ENCODE results near the gene PARVA.
A peak's percentile ranks its signal among the peaks of the same experiment; 100 is the strongest.

PARVA gene

GRCh38 chr11:12480401-12480800 is 103.0 kb downstream of the PARVA start:
- H3K27me3 ChIP-seq (ENCODE audit: control insufficient read depth, insufficient read depth, low read length): no peaks in the 10 kb centered on the region
- no peak overlapping the region for H3K27ac ChIP-seq (ENCODE audit: low read depth, low read length)
- peaks cover 5% of the 10 kb centered on the region for H3K4me1 ChIP-seq (ENCODE audit: control insufficient read depth, insufficient read depth, low read length)
- peaks cover 15% of the 10 kb centered on the region for H3K36me3 ChIP-seq (ENCODE audit: control insufficient read depth, insufficient read depth, low read length)
- H3K4me3 ChIP-seq (ENCODE audit: low read length): no peak overlapping the region
- no peak overlapping the region for H3K9ac ChIP-seq (ENCODE audit: low read length)

GRCh38 chr11:12482839-12483238 is 105.5 kb downstream of the PARVA start:
- Histone ChIP-seq H3K9ac (ENCODE audit: low read length) (no peak overlapping the region), H3K27ac (ENCODE audit: low read depth, low read length) (peak overlapping the region; percentile 55), H3K27me3 (ENCODE audit: control insufficient read depth, insufficient read depth, low read length) (no peaks in the 10 kb centered on the region), H3K4me3 (ENCODE audit: low read length) (no peak overlapping the region), H3K4me1 (ENCODE audit: control insufficient read depth, insufficient read depth, low read length) (peaks cover 5% of the 10 kb centered on the region), H3K36me3 (ENCODE audit: control insufficient read depth, insufficient read depth, low read length) (peaks cover 8% of the 10 kb centered on the region)

DNA sequence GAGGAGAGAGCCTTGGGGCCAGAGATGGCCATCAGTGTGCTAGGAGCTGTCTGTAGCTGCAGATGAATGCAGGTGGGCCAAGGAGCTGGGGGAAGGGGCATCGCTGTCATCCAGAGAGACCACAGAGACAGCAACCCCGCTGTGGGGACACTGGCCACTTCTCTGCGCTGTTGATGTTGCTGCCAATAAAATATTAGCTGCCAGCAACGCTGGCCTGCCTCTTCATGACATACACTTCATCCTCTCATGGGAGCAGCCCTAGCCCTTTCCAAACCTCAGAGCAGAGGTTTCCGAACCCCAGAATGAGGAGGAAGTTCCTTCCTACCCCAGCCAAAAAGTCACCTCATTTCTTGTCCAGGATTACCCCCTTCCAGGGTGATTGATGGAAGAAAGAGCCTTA is 106.2 kb downstream of the PARVA start:
- peak overlapping the region; percentile 55 for H3K27ac ChIP-seq (ENCODE audit: low read depth, low read length)
- H3K36me3 ChIP-seq (ENCODE audit: control insufficient read depth, insufficient read depth, low read length): peaks cover 8% of the 10 kb centered on the region
- H3K9ac ChIP-seq (ENCODE audit: low read length): no peak overlapping the region
- peaks cover 5% of the 10 kb centered on the region for H3K4me1 ChIP-seq (ENCODE audit: control insufficient read depth, insufficient read depth, low read length)
- H3K27me3 ChIP-seq (ENCODE audit: control insufficient read depth, insufficient read depth, low read length): no peaks in the 10 kb centered on the region
- H3K4me3 ChIP-seq (ENCODE audit: low read length): no peak overlapping the region

DNA sequence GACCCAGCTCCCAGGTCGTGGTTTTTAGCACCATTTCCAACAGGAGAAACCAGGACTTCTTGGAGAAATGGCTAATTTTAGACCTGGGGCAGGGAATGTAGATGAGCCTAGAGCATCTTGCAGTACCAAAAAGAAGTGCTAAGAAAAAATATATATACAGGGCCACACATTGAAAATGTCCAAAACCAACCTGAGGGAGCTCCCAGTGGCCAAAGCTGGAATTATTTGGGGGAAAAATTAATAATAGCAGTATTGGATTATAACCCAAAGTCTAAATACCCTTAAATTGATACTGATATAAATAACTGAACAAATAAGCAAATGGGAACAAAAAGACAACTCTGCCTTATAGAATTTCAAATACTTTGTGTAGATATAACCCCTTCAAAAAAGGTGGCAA is 108.0 kb downstream of the PARVA start:
- Histone ChIP-seq H3K27ac (ENCODE audit: low read depth, low read length) (no peak overlapping the region), H3K27me3 (ENCODE audit: control insufficient read depth, insufficient read depth, low read length) (no peaks in the 10 kb centered on the region), H3K4me1 (ENCODE audit: control insufficient read depth, insufficient read depth, low read length) (peaks cover 5% of the 10 kb centered on the region), H3K36me3 (ENCODE audit: control insufficient read depth, insufficient read depth, low read length) (peaks cover 6% of the 10 kb centered on the region), H3K9ac (ENCODE audit: low read length) (no peak overlapping the region), H3K4me3 (ENCODE audit: low read length) (no peak overlapping the region)

GRCh38 chr11:12489246-12489772 is 111.9 kb downstream of the PARVA start:
- H3K4me3 ChIP-seq (ENCODE audit: low read length): no peak overlapping the region
- no peaks in the 10 kb centered on the region for H3K27me3 ChIP-seq (ENCODE audit: control insufficient read depth, insufficient read depth, low read length)
- H3K4me1 ChIP-seq (ENCODE audit: control insufficient read depth, insufficient read depth, low read length): no peaks in the 10 kb centered on the region
- H3K9ac ChIP-seq (ENCODE audit: low read length): no peak overlapping the region
- H3K27ac ChIP-seq (ENCODE audit: low read depth, low read length): no peak overlapping the region
- H3K36me3 ChIP-seq (ENCODE audit: control insufficient read depth, insufficient read depth, low read length): no peaks in the 10 kb centered on the region

DNA sequence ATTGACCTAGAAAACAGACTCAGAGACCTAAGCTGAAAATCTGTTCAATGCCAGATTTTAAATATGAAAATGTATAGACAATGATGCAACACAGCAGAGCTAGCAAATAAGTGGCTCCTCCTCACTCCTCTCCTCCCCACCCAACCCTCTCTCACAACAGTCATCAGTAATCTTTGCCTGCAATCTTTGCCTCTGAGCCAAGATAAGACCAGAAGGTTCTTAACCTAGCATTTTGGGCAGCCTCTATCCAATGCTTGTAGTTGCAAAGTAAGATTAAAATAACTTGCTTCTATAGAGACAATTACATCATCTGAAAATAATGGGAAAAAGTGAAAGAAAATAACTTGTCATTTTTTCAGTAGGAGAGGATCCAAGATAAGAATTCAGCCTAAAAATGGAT is 117.3 kb downstream of the PARVA start:
- H3K4me1 ChIP-seq (ENCODE audit: control insufficient read depth, insufficient read depth, low read length): no peaks in the 10 kb centered on the region
- H3K4me3 ChIP-seq (ENCODE audit: low read length): no peak overlapping the region
- H3K27me3 ChIP-seq (ENCODE audit: control insufficient read depth, insufficient read depth, low read length): no peaks in the 10 kb centered on the region
- H3K9ac ChIP-seq (ENCODE audit: low read length): no peak overlapping the region
- H3K27ac ChIP-seq (ENCODE audit: low read depth, low read length): no peak overlapping the region
- peaks cover 3% of the 10 kb centered on the region for H3K36me3 ChIP-seq (ENCODE audit: control insufficient read depth, insufficient read depth, low read length)

GRCh38 chr11:12496181-12497025 is 119.0 kb downstream of the PARVA start:
- H3K36me3 ChIP-seq (ENCODE audit: control insufficient read depth, insufficient read depth, low read length): peaks cover 3% of the 10 kb centered on the region
- H3K9ac ChIP-seq (ENCODE audit: low read length): no peak overlapping the region
- H3K27ac ChIP-seq (ENCODE audit: low read depth, low read length): no peak overlapping the region
- H3K27me3 ChIP-seq (ENCODE audit: control insufficient read depth, insufficient read depth, low read length): no peaks in the 10 kb centered on the region
- H3K4me1 ChIP-seq (ENCODE audit: control insufficient read depth, insufficient read depth, low read length): no peaks in the 10 kb centered on the region
- no peak overlapping the region for H3K4me3 ChIP-seq (ENCODE audit: low read length)

- H3K9ac ChIP-seq (ENCODE audit: low read length): no peak overlapping the region
- no peaks in the 10 kb centered on the region for H3K27me3 ChIP-seq (ENCODE audit: control insufficient read depth, insufficient read depth, low read length)
- H3K4me3 ChIP-seq (ENCODE audit: low read length): no peak overlapping the region
- H3K4me1 ChIP-seq (ENCODE audit: control insufficient read depth, insufficient read depth, low read length): no peaks in the 10 kb centered on the region
- H3K36me3 ChIP-seq (ENCODE audit: control insufficient read depth, insufficient read depth, low read length): peaks cover 3% of the 10 kb centered on the region
- no peak overlapping the region for H3K27ac ChIP-seq (ENCODE audit: low read depth, low read length)
Measured at GRCh38 chr11:12497431-12497830, 120.1 kb downstream of the PARVA start.

- Histone ChIP-seq H3K27ac (ENCODE audit: low read depth, low read length) (no peak overlapping the region), H3K27me3 (ENCODE audit: control insufficient read depth, insufficient read depth, low read length) (no peaks in the 10 kb centered on the region), H3K36me3 (ENCODE audit: control insufficient read depth, insufficient read depth, low read length) (peaks cover 3% of the 10 kb centered on the region), H3K4me3 (ENCODE audit: low read length) (no peak overlapping the region), H3K4me1 (ENCODE audit: control insufficient read depth, insufficient read depth, low read length) (no peaks in the 10 kb centered on the region), H3K9ac (ENCODE audit: low read length) (no peak overlapping the region)
Measured at GRCh38 chr11:12499071-12499470, 121.7 kb downstream of the PARVA start.

- no peaks in the 10 kb centered on the region for H3K4me1 ChIP-seq (ENCODE audit: control insufficient read depth, insufficient read depth, low read length)
- no peak overlapping the region for H3K4me3 ChIP-seq (ENCODE audit: low read length)
- no peak overlapping the region for H3K27ac ChIP-seq (ENCODE audit: low read depth, low read length)
- H3K27me3 ChIP-seq (ENCODE audit: control insufficient read depth, insufficient read depth, low read length): no peaks in the 10 kb centered on the region
- H3K36me3 ChIP-seq (ENCODE audit: control insufficient read depth, insufficient read depth, low read length): peaks cover 8% of the 10 kb centered on the region
- no peak overlapping the region for H3K9ac ChIP-seq (ENCODE audit: low read length)
Measured at GRCh38 chr11:12502046-12502445, 124.7 kb downstream of the PARVA start.

DNA sequence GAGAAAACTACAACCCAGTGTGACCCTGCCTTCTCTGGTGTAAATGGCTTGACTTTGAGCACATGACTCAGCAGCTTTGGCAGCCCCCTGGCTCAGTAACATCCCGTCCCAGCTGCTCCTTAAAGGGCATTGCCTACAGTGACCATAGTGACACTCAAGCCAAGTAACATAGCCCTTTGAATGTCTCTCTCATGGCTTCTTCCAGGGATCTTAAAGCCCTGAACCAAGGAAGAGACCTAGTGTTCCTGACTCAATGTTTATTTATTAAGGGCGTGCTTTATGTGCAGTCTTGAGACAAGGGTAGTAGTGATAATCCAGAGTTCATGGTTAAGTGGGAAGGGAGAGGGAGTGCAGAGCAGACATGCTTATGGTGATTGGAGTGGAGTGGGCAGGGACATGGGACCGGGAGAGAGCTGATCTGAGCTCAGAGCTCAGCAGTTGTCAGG is 125.7 kb downstream of the PARVA start:
- no peaks in the 10 kb centered on the region for H3K27me3 ChIP-seq (ENCODE audit: control insufficient read depth, insufficient read depth, low read length)
- H3K27ac ChIP-seq (ENCODE audit: low read depth, low read length): peak overlapping the region; percentile 33
- no peak overlapping the region for H3K4me3 ChIP-seq (ENCODE audit: low read length)
- H3K36me3 ChIP-seq (ENCODE audit: control insufficient read depth, insufficient read depth, low read length): peaks cover 8% of the 10 kb centered on the region
- no peak overlapping the region for H3K9ac ChIP-seq (ENCODE audit: low read length)
- H3K4me1 ChIP-seq (ENCODE audit: control insufficient read depth, insufficient read depth, low read length): peaks cover 2% of the 10 kb centered on the region

DNA sequence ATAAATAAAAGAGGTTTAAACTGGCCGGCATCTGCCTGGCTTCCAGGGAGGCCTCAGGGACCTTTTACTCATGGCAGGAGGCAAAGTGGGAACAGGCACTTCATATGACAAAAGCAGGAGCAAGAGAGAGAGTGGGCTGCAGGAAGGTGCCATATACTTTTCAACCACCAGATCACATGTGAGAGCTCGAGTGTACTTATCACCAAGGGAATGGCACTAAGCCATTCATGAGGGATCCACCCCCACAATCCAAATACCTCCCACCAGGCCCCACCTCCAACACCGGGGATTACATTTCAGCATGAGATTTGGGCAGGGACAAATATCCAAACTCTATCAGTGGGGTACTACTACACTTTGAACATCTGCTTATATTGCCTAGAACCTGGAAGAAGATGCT is 126.5 kb downstream of the PARVA start:
- Histone ChIP-seq H3K4me3 (ENCODE audit: low read length) (no peak overlapping the region), H3K27me3 (ENCODE audit: control insufficient read depth, insufficient read depth, low read length) (no peaks in the 10 kb centered on the region), H3K9ac (ENCODE audit: low read length) (no peak overlapping the region), H3K4me1 (ENCODE audit: control insufficient read depth, insufficient read depth, low read length) (peaks cover 4% of the 10 kb centered on the region), H3K27ac (ENCODE audit: low read depth, low read length) (no peak overlapping the region), H3K36me3 (ENCODE audit: control insufficient read depth, insufficient read depth, low read length) (peaks cover 8% of the 10 kb centered on the region)

DNA sequence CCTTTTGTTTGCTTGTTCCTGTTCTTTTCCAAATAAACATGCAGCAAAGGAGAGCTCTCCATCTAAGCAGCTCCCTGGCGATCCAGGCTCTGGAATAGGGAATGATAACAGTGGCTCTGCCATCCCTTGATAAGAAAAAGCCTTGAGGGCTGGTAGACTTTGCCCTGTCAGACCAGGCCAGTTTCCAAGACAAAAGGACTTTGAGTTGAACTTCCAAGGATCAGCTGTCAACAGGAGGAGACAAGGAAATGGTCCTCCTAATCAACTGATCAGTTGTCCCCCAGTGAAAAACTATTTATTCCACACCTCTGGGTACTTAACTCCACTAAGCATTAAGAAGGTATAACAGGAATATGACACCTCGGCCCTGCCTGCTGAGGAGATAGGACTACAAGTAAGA is 127.8 kb downstream of the PARVA start:
- no peak overlapping the region for H3K9ac ChIP-seq (ENCODE audit: low read length)
- H3K27me3 ChIP-seq (ENCODE audit: control insufficient read depth, insufficient read depth, low read length): no peaks in the 10 kb centered on the region
- peaks cover 4% of the 10 kb centered on the region for H3K4me1 ChIP-seq (ENCODE audit: control insufficient read depth, insufficient read depth, low read length)
- no peak overlapping the region for H3K4me3 ChIP-seq (ENCODE audit: low read length)
- no peak overlapping the region for H3K27ac ChIP-seq (ENCODE audit: low read depth, low read length)
- H3K36me3 ChIP-seq (ENCODE audit: control insufficient read depth, insufficient read depth, low read length): peaks cover 8% of the 10 kb centered on the region
